GM21717 (cell line): Measurements from ENCODE around the gene VAV2.
A peak's percentile ranks its signal among the peaks of the same experiment; 100 is the strongest.
"Not testable (repeated sequence)": the region's sequence is repeated elsewhere in the genome, so short reads cannot be mapped to it uniquely, and the experiment has no call there.

Experiments used
- ATAC-seq: cut with Tn5 transposase; IDR thresholded peaks from one replicate; pipeline ENCODE4 v1.9.1; 2021; ENCODE audit warnings: mild to moderate bottlenecking, moderate library complexity; ENCODE audit not compliant: unreplicated experiment

Gene VAV2

GRCh38 chr9:133996531-133997520 lies 4.7 kb upstream of the VAV2 start:
- no peak for ATAC-seq

- ATAC-seq, result no peak
Measured at GRCh38 chr9:133995012-133995896, 3.1 kb upstream of the VAV2 start.

- no peak for ATAC-seq
Measured at GRCh38 chr9:133994353-133995011, 2.4 kb upstream of the VAV2 start.

- ATAC-seq, result no peak
Measured at GRCh38 chr9:133993635-133994253, 1.6 kb upstream of the VAV2 start.

- ATAC-seq, result peak; percentile 44
Measured at GRCh38 chr9:133992780-133993634, 883 bp upstream of the VAV2 start.

- no peak for ATAC-seq
Measured at GRCh38 chr9:133991214-133991921, 756 bp downstream of the VAV2 start.

- ATAC-seq, result no peak
Measured at GRCh38 chr9:133990366-133991213, 1.5 kb downstream of the VAV2 start.

- no peak for ATAC-seq
Measured at GRCh38 chr9:133989625-133990365, 2.3 kb downstream of the VAV2 start.

GRCh38 chr9:133988771-133989170 lies 3.4 kb downstream of the VAV2 start:
- ATAC-seq, result not testable (repeated sequence)

GRCh38 chr9:133987946-133988665 lies 4.0 kb downstream of the VAV2 start:
- ATAC-seq, result no peak

GRCh38 chr9:133987446-133987788 lies 4.7 kb downstream of the VAV2 start:
- no peak for ATAC-seq

GRCh38 chr9:133986774-133987445 lies 5.2 kb downstream of the VAV2 start:
- no peak for ATAC-seq

- ATAC-seq, result no peak
Measured at GRCh38 chr9:133986061-133986460, 6.1 kb downstream of the VAV2 start.

GRCh38 chr9:133982971-133983720 lies 9.0 kb downstream of the VAV2 start:
- no peak for ATAC-seq

GRCh38 chr9:133981958-133982681 lies 10.0 kb downstream of the VAV2 start:
- ATAC-seq, result no peak
